RWPE2 (cell line): Measurements from ENCODE around the gene IP6K3.
A peak's percentile ranks its signal among the peaks of the same experiment; 100 is the strongest.

Source experiments
- ATAC-seq: fragments of 200-7000 bp; cut with Tn5 transposase; 3 replicates; pipeline ENCODE4 v1.9.1; 2021; ENCODE audit warnings: low read depth
- DNase-seq: peaks from one replicate; pipeline ENCODE4 v3.0.0-alpha.2; 2020; ENCODE audit warnings: low spot score
- H3K27ac ChIP-seq: fragments of 450-650 bp; 2 replicates; pipeline ENCODE4 v1.5.1; 2017; ENCODE audit warnings: mild to moderate bottlenecking; ENCODE audit not compliant: poor library complexity, severe bottlenecking
- H3K27me3 ChIP-seq: fragments of 250-450 bp; sonication (Bioruptor Pico); 2 replicates; pipeline ENCODE4 v1.5.1; 2021; ENCODE audit warnings: mild to moderate bottlenecking, moderate library complexity; ENCODE audit not compliant: insufficient read depth, poor library complexity, severe bottlenecking
- H3K36me3 ChIP-seq: fragments of 250-450 bp; sonication (Bioruptor Pico); 2 replicates; pipeline ENCODE4 v1.5.1; 2020; ENCODE audit warnings: low read depth, mild to moderate bottlenecking, moderate library complexity
- H3K4me1 ChIP-seq: fragments of 250-450 bp; sonication (Bioruptor Pico); 2 replicates; pipeline ENCODE4 v1.5.1; 2021; ENCODE audit warnings: mild to moderate bottlenecking, moderate library complexity; ENCODE audit not compliant: insufficient read depth, poor library complexity, severe bottlenecking
- H3K4me3 ChIP-seq: fragments of 250-450 bp; sonication (Bioruptor Pico); 2 replicates; pipeline ENCODE4 v1.5.1; 2021; ENCODE audit warnings: mild to moderate bottlenecking, moderate library complexity; ENCODE audit not compliant: severe bottlenecking
- H3K9me3 ChIP-seq: fragments of 250-450 bp; sonication (Bioruptor Pico); 2 replicates; pipeline ENCODE4 v1.5.1; 2021; ENCODE audit warnings: mild to moderate bottlenecking, moderate library complexity; ENCODE audit not compliant: severe bottlenecking
- CTCF ChIP-seq: fragments of 450-650 bp; IDR thresholded peaks from one replicate; pipeline ENCODE4 v1.5.1; 2017; ENCODE audit warnings: mild to moderate bottlenecking, moderate library complexity; ENCODE audit not compliant: poor library complexity, severe bottlenecking

IP6K3 gene

GRCh38 chr6:33671744-33672072 lies 75.0 kb downstream of the IP6K3 start:
- H3K36me3 ChIP-seq = peaks cover 100% of the 10 kb centered on the region
- no peak for TF ChIP-seq CTCF

More at GRCh38 chr6:33671744-33672072, 75.0 kb downstream of the IP6K3 start:
- Histone ChIP-seq H3K9me3 (no peaks in the 10 kb centered on the region), H3K4me3 (no peak overlapping the region), H3K27ac (peak overlapping the region; percentile 35), H3K4me1 (peaks cover 14% of the 10 kb centered on the region), H3K27me3 (no peaks in the 10 kb centered on the region)
- no peak for DNase-seq
- ATAC-seq = no peak
